ENCODE results near the gene MS4A2. TPM values are rescaled to one million over a fixed set of nuclear protein-coding genes. Genes with fewer than 3 reads are reported as not detected.

MS4A2 gene
- total RNA-seq, 1 experiment from 2014 or later = not detected

GRCh38 chr11:60119710-60120109, 31.2 kb downstream of the MS4A2 start:
- no peak overlapping the region for H2BK15ac ChIP-seq (ENCODE audit: low read depth, low read length)
- H3K79me2 ChIP-seq (ENCODE audit: insufficient read depth, low read length) = no peaks in the 10 kb centered on the region
- H2AFZ ChIP-seq (ENCODE audit: low read length) = no peak overlapping the region
- Mint-ChIP-seq H3K9me3 (no peaks in the 10 kb centered on the region), H3K27me3 (ENCODE audit: low read depth) (no peaks in the 10 kb centered on the region), H3K36me3 (ENCODE audit: insufficient read depth in 1 of 3, low read depth in 3 of 3) (no peaks in the 10 kb centered on the region), H3K27ac (no peak overlapping the region), H3K4me3 (no peak overlapping the region), H3K4me1 (peaks cover 28 to 39% of the 10 kb centered on the region in 2 experiments)
- H4K8ac ChIP-seq (replicated peaks; ENCODE audit: insufficient read length, low read depth, low read length) = no peak overlapping the region
- no peaks in the 10 kb centered on the region for H3K79me1 ChIP-seq (ENCODE audit: insufficient read depth, low read depth, low read length, poor library complexity, severe bottlenecking)
- no peak overlapping the region for H2BK20ac ChIP-seq (ENCODE audit: low read depth, low read length, poor library complexity, severe bottlenecking)
- no peak overlapping the region for H3K9ac ChIP-seq (ENCODE audit: extremely low read depth, insufficient read length, low read length)
- H3K18ac ChIP-seq (ENCODE audit: insufficient read length, low read depth, low read length) = no peak overlapping the region
- no peak for TF ChIP-seq CTCF (conservative IDR thresholded peaks at IDR 0.05)
- H2BK12ac ChIP-seq (ENCODE audit: insufficient read length, low read depth, low read length) = no peak overlapping the region
- H2AK5ac ChIP-seq (ENCODE audit: insufficient read length, low read length) = no peak overlapping the region
- no peaks in the 10 kb centered on the region for H3K4me1 ChIP-seq (ENCODE audit: insufficient read depth, low read length)
- no peak overlapping the region for H2BK5ac ChIP-seq (ENCODE audit: insufficient read length, low read length)
- no CpG with 5 or more reads among the region's 2 CpGs for WGBS (ENCODE audit: extremely low coverage, insufficient read length, low lambda C conversion rate)
- no peaks in the 10 kb centered on the region for H3K23me2 ChIP-seq (ENCODE audit: insufficient read length, low read depth, low read length, poor library complexity, severe bottlenecking)
- H3K27me3 ChIP-seq (ENCODE audit: insufficient read depth, low read length) = no peaks in the 10 kb centered on the region
- no peak overlapping the region for H4K91ac ChIP-seq (ENCODE audit: insufficient read length, low read depth, low read length)
- no peaks in the 10 kb centered on the region for H4K20me1 ChIP-seq (ENCODE audit: control insufficient read depth, insufficient read depth, insufficient read length)
- H3K27ac ChIP-seq (ENCODE audit: insufficient read length, low read depth, low read length) = no peak overlapping the region
- H2BK120ac ChIP-seq (ENCODE audit: low read depth, low read length, poor library complexity, severe bottlenecking) = no peak overlapping the region
- no peak overlapping the region for H3K14ac ChIP-seq (ENCODE audit: insufficient read depth, low read length)
- no peak for DNase-seq
- H3K23ac ChIP-seq (ENCODE audit: insufficient read length, low read depth, low read length) = no peak overlapping the region
- no peak overlapping the region for H4K5ac ChIP-seq (ENCODE audit: insufficient read length, low read depth, low read length)
- no peaks in the 10 kb centered on the region for H3K9me3 ChIP-seq (ENCODE audit: control insufficient read depth, low read depth, low read length)
- H3T11ph ChIP-seq (ENCODE audit: low read length) = no peak overlapping the region
- no peak overlapping the region for H3K4ac ChIP-seq (ENCODE audit: low read depth, low read length)
- no peak overlapping the region for H3K56ac ChIP-seq (ENCODE audit: insufficient read length, low read depth, low read length)
- no peak overlapping the region for H3K4me2 ChIP-seq (ENCODE audit: insufficient read depth, insufficient read length, low read length)
